HG02885 (cell line): ENCODE results near the gene NSUN5.

Experiments used
- ATAC-seq: cut with Tn5 transposase; IDR thresholded peaks from one replicate; pipeline ENCODE4 v1.9.1; 2021; ENCODE audit warnings: mild to moderate bottlenecking; ENCODE audit not compliant: unreplicated experiment, poor library complexity

NSUN5 gene

DNA sequence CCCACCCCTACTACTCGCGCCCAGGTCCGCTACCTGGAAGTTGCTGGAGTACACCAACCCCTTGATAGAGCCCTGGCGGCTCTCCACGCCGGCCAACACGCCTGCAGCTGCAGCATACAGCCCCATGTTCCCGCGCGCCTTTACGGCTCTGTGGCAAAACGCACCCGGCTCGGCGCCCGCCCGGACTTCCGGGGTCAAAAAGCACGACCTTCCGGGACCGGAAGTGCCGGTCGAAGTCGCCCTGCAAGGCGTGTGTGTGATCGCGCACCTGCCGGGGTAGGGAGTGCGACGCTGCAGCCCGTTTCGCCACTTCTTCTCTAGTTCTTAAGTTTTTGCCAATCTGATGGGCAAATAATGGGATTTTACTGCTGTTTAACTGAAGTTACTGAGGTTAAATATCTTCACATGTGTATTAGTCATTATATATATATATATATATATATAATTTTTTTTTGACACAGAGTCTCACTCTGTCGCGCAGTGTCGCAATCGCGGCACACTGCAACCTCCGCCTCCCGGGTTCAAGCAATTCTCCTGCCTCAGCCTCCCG is at the start of gene NSUN5:
NSUN5 (minus strand) TSS at position 162 of the 550 bp plus-strand sequence; CDS start at position 126, 36 bp downstream.
- ATAC-seq = peak; percentile 96

DNA sequence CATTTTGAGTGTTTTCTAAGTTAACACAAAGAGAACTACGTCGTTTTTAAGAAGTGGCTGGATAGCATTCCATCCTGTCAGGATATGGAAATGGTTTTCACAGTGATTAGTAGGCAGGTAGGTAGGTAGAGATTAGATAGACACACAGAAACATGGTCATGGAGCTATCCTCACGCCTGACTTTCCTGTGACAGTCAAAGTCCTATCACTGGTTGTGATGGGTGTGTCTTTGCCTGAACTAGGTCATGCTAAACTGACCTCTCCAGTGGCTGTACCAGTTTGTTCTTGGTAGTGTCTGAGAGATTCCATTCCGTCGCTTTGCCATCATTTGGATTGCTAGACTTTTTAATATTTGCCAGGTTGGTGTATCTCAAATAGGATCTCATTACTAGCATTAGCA is 47.5 kb upstream of the NSUN5 start:
- ATAC-seq = no peak

DNA sequence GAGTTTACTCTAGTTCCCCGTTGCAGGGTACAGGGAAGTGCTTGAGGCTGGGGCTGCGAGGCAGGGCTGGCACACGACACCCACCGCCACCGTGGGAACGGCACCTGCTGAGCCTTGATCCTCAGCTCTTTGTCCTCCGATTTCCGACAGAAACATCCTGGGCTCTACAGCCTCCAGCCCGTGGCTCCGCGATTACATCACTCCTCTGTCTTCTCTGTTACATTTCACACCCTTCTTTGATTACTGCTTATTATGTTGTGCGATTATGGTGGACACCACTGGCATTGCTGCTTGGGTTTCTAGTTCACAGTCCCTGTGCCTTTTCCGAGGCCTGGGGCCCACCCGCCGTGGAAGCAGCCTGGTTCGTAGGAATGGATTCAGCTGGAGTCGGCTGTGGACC is 46.2 kb upstream of the NSUN5 start:
- no peak for ATAC-seq

DNA sequence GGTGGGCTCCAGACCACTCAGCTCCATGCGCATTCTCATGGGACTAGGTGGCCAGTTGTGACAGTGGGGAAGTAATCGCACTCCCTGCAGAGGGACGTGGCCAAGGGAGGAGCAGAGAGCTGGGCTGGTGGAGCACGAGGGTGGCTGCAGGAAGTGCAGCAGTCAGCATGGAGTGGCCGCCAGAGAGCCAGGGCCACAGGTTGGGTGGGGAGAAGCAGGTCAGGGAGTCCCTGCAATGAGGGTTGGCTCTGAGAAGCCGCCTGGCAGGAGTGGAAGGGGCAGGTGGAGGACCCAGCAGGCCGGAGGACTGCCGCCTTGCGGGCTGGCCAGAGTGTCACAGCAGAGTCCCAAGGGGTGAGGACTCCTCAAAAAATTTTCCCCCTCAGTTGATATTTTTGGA is 45.6 kb upstream of the NSUN5 start:
- no peak for ATAC-seq

DNA sequence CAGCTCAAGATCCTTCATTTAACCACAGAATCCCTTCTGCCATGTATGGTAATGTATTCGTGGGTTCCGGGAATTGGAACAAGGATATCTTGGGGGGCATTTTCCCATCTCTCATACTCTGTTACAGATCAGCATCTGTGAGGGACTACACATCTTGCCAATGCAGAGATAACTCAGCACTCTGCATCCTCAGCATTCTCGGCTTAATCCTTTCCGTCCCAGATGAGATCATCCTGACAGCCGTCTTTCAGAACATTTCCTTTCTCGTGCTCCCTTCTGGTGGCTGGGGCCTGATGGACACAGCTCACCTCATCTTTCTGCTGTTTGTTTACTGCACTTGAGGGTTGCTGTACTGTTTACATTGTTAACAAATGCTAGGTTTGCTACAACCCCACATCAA is 44.6 kb upstream of the NSUN5 start:
- ATAC-seq = no peak

DNA sequence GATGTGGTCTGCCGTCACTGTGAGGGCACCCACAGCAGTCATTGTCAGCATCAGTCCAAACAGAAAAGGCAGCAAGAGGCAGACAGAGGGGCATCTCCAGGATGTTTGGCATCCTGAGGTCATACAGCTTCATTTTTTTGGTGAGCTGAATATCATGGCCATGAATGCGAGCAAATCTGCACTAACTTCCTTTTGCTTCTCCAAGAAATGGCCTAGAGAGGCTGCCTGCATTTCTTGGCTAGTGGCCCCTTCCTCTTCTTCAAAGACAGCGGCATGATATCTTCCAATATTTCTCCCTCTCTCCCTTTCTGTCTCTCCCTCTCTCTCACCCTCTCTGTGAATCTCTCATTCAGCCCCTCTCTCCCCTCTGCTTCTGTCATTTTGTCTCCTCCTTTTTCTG is 44.2 kb upstream of the NSUN5 start:
- no peak for ATAC-seq

DNA sequence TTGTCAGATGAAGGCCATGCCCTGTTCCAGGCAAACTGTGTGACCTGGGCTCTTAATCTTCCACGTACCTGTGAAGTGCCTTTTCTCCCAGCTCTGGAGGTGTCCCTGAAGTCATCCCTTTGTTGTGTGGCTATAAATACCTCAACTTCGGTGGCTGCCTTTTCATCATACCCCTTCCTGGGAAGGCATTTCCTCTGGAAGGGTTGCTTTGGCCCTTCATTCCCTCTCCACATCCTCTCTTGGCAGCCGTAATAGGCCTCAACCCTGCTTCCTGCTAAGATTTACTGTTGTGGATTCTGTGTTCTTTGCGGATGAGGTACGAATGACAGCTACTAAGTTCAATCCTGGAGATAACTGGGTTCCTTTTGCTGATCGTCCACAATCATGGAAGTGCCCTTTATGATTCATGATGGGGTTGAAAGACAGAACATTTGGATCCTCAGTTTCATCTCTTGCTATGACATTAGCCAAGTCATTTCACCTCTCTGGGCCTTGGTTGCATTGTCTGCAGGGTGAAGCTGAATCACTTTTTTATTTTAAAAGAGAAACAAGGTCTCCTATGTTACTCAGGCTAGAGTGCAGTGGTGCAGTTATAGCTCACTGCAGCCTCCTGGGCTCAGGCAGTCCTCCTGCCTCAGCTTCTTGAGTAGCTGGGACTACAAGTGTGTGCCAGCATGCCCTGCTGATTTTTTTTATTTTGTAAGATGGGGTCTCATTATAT is 43.0 kb upstream of the NSUN5 start:
- no peak for ATAC-seq

DNA sequence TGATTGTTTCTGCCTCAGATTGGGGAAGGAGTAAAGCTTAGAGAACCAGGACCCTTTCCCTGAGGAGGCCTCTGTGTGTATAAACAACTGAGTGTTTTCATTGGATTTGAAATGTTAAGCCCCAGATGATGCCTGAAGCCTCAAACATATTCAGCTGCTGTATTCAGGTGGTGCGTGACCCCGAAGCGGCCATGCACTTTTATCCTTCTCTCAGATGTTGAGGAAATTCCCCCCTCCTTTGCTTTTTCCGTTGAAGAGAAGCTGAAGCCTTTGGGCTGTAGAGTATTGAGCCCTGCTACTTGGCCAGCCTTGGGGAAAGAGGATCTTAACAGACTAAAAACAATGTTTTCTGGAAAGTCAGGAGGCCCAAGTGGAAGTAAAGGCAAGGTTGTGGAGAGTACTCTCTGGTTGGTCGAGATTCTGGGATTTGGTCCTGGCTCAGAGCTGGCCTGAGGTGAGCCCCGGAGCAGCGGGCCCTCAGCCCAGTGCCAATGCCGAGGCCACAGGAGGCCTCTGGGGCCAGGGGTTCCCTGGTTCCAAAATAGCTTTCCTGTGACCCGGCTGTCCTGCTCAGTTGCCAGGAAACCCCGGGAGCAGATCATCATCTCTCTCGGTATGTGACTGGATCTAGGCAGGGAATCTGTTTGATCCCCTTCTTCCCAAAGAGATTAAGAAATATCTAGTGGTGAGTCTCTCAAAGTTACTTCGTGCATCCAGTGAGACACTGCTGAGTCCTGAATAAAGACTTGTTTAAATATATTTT is 41.9 kb upstream of the NSUN5 start:
- no peak for ATAC-seq

DNA sequence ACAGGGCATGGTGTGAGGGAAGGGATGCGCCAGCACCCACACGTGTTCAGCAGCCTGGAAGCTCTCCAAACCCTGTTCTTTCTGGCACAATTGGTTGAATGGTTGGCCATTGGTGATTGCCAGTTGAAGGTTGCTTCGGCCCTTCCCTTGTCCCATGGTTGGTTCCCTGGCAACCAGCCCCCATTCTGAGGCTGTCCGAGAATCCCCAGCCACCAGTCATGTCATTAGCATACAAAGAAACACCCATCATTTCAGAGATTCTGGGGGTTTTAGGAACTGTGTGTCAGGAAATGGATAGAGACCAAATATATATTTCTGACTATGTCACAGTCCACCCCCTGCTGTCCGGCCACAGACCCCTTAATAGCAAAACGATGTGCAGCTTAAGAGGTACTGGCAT is 41.1 kb upstream of the NSUN5 start:
- no peak for ATAC-seq

DNA sequence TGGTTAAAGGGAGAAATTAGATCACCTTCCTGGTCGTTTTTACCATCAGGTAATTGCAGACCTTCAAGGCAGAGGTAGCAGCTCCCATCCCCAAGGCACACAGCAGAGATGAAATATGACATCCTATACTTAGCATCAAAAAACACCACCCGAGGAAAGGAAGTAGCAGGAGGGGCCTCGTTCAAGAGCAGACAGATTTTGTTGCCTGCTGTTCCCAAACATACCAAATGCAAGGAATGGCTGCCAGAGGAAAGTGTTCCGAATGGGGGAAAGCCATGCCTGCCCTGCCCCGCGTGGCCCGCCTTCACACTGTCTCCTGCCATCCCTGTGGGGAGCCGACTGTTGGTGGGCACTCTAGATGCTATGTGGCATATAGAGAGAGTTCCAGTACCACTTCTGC is 37.3 kb upstream of the NSUN5 start:
- no peak for ATAC-seq

DNA sequence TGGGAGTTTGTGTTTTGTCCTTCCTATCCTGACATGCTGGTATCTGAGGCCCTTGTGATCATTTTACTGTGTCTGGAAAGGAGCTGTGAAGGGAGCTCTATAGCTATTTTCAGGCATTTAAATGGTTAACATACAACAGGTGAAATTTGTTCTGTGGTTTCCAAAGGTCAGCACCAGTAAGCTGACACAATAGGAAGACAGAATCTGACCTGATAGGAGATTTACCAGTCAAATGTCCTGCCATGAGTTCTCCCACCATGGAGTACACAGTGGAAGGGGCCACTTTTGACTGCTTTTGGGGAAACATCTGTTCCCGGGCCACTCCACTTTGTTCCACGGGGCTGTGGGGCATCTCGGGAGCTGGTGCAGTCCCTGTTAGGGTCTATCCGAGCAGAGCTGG is 36.9 kb upstream of the NSUN5 start:
- ATAC-seq = no peak

DNA sequence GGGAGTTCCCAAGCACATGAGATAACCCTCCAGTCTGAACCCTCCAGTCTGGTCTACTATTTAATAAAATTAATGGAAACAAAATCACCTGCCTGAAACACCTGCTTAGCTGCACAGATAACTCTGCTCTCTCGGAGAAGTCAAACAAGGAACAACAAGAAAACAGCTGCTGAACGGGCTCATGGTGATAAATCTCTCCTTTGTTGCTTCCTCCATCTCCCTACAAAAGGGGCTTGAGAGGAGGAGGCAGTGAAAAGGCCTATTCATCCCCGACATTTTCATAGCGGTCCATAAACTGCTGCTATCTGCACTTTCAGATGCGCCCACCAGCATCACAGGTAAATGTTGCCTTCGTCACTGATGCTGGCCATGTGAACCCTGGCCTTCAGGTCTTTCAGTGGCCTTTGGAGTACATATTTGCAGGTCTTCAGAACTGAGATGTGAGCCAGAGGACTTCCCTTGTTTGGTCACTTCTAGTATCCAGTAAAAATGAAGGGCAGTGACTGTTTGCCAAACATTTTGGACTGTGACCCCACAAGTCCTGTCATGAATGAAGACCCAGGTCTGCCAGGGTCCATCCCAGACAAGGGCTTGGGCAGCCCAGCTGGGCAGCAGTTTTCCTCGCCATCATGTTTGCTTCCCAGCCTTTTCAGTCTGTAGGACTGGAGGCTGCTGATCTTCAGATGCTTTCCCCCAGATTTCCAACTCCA is 35.2 kb upstream of the NSUN5 start:
- no peak for ATAC-seq

DNA sequence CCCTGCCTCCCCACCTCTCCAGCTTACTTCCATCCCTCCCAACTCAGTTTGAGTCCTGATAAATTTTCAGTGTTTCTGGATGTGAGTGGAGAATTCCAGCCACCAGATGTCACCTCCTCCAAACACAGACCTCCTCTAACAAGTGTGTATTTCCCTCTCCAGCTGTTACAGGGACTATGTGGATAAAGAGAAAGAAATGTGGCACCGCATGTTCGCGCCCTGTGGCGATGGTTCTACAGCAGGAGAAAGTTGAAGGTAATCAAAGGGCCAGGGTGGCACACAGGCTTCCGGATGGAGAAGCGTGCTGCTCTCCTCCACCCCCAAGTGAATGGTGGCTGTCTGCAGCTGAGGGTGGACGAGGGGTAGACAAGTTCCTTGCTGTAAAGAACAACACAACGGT is 34.0 kb upstream of the NSUN5 start:
- ATAC-seq = no peak

DNA sequence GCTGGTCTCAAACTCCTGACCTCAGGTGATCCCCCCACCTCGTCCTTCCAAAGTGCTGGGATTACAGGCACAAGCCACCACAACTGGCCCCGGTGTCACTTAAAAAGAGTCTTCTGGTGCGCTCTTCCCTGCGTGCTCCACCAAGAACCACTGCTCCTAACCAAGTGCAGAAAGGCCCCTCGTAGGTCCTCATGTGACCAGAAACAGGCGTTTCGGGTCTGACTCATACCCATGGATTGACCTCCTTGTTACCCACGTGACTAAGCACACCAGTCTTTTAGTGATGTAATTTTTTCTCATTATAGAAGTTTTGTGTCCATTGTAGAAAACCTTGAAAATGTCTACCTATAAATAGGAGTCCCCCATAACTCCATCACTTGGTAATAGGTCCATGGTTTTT is 33.3 kb upstream of the NSUN5 start:
- ATAC-seq = no peak

DNA sequence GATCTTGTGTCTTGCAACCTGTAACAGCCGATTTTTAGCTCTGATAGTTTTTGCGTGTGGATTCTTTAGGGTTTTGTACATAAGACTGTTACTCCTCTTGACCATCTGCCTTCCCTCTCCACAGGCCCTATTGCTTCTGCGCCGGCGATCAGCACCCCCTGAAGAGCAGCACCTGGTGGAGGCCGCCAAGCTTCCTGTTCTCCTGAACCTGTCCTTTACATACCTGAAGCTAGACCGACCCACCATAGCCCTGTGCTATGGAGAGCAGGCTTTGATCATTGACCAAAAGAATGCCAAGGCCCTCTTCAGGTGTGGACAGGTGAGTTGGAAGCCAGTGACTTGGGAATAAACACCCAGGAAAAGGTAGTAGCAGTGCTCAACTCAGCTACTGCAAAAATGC is 31.9 kb upstream of the NSUN5 start:
- no peak for ATAC-seq

DNA sequence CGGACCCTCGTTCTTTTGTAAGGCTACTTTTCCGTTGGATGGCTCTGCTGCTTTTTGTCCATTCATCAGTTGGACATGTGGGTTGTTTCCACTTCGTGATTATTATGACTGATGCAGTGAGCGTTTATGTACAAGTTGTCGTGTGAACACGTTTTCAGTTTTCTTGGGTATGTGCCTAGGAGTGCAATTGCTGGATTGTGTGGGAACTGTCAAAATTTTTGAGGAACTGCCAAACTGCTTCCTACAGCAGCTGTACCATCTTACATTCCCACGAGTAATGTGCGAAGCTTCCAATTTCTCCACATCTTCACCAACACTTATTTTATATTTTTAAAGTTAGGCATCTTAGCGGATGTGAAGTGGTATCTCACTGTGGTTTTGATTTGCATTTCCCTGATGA is 29.7 kb upstream of the NSUN5 start:
- no peak for ATAC-seq

DNA sequence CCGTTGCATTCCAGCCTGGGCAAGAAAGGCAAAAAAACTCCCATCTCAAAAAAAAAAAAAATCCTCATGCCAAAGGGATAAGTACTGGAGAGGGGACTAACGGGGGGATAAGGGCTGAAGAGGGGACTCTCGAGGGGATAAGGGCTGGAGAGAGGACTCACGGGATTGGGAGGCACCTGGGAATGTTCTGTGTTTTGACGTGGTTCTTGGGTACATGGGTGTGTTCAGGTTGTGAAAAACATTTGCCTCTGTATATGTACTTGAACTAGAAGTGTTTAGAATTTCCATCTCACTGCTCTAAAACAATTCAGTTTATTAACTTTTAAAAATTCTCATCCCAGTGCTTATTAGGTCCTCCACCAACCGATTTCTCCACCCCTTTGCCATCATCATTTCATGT is 23.8 kb upstream of the NSUN5 start:
- no peak for ATAC-seq

DNA sequence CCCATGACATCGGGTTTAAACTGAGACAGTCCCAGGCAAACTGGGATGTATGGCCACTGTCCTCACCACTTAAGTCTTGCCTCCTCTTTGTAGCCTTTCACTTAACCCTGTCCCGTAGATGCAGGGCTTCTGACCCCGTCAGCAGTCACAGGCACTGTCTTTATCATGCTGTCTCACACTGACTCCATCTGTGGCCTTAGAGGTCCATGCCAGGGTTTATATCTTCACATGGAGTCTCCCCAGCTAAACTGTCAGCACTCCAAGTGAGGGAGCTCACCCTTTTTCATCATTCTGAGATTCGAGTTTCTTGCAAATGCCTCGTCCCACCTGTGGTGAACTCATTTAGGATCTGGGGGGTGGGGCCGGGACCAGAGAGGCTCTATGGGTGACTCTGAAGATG is 22.1 kb upstream of the NSUN5 start:
- ATAC-seq = no peak

DNA sequence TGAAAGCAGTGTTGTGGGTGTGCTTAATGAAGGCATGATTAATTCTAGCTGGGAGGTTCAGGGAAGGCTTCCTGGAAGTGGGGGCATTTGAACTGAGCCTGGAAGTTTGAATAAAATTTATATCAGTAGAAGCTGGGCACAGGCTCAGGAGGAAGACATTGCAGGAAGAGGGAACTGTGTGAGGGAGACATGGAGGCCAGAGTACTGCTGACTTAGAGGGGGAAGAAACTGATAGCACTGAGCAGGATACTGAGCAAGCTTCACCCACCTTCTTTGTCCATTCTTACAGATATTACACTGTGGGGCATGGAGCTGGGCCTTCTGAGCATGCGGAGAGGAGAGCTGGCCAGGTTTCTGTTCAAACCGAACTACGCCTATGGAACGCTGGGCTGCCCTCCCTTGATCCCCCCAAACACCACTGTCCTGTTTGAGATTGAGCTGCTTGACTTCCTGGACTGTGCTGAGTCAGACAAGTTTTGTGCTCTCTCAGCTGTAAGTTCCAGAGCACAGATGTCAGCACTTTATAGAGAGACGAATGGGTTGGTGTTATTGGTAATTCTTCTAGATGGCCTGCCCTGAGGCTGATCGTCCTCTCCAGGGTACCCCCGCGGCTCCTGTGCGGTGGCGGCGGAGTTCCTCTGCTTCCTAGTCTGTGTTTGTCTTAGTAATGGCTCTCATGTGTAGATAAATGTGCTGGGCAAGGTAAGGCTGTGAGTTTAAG is 21.4 kb upstream of the NSUN5 start:
- no peak for ATAC-seq

DNA sequence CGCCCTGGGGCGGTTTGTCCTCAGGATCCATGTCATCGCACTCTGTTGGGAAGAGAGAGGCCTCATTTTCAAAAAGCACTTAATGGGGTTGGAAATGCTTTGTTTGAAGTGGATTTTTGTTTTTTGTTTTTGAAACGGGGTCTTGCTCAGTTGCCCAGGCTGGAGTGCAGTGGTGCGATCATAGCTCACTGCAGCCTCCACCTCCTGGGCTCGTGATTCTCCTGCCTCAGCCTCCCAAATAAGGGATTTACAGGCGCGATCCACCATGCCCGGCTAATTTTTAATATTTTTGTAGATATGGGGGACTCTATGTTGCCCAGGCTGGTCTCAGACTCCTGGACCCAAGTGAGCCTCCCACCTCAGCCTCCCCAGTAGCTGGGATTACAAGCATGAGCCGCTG is 20.1 kb upstream of the NSUN5 start:
- ATAC-seq = no peak
